ENCODE results near the gene RECK. TPM values are rescaled to one million over a fixed set of nuclear protein-coding genes. Genes with fewer than 3 reads are reported as not detected.
A peak's percentile ranks its signal among the peaks of the same experiment; 100 is the strongest.

Gene RECK
- total and polyA plus RNA-seq, 8 donors: 18.5 to 23.7 (median 22.6) TPM

GRCh38 chr9:36137392-36138004 is 100.8 kb downstream of the RECK start:
- Histone ChIP-seq H3K27me3 (peaks cover 0 to 13% of the 10 kb centered on the region in 2 donors), H3K27ac (peak overlapping the region; percentile 75 to 91), H3K4me3 (peak overlapping the region; percentile 58 to 71), H3K36me3 (peaks cover 0 to 7% of the 10 kb centered on the region in 2 donors), H3K4me1 (peaks cover 10 to 68% of the 10 kb centered on the region in 2 donors), H3K9me3 (no peaks in the 10 kb centered on the region)
- ATAC-seq (no peak), DNase-seq (peak in 2 of 4 donors; percentile 43 to 84)
- intact Hi-C loops (cut with DNase I): no loop called here
- TF ChIP-seq CTCF (IDR thresholded peaks at IDR 0.05): no peak

- Histone ChIP-seq H3K4me1 (peaks cover 18 to 78% of the 10 kb centered on the region in 2 donors), H3K9me3 (no peaks in the 10 kb centered on the region), H3K27ac (peak overlapping the region in 1 of 2 donors; percentile 91), H3K36me3 (peaks cover 0 to 7% of the 10 kb centered on the region in 2 donors), H3K27me3 (peaks cover 0 to 13% of the 10 kb centered on the region in 2 donors), H3K4me3 (peak overlapping the region in 1 of 2 donors; percentile 58)
- TF ChIP-seq CTCF (IDR thresholded peaks at IDR 0.05): no peak
- DNase-seq: no peak
- no peak for ATAC-seq
- intact Hi-C loops (cut with DNase I): no loop called here
These were observed 101.8 kb downstream of the RECK start for GRCh38 chr9:36138496-36138895.

GRCh38 chr9:36138901-36139300 is 102.2 kb downstream of the RECK start:
- Histone ChIP-seq H3K27ac (peak overlapping the region in 1 of 2 donors; percentile 91), H3K36me3 (peaks cover 0 to 7% of the 10 kb centered on the region in 2 donors), H3K27me3 (peaks cover 0 to 13% of the 10 kb centered on the region in 2 donors), H3K4me1 (peaks cover 18 to 82% of the 10 kb centered on the region in 2 donors), H3K4me3 (peak overlapping the region in 1 of 2 donors; percentile 58), H3K9me3 (no peaks in the 10 kb centered on the region)
- no peak for DNase-seq
- intact Hi-C loops (cut with DNase I): no loop called here
- no peak for TF ChIP-seq CTCF (IDR thresholded peaks at IDR 0.05)
- ATAC-seq: no peak

- no peaks in the 10 kb centered on the region for H3K9me3 ChIP-seq
- ATAC-seq (no peak), DNase-seq (peak in 1 of 4 donors; percentile 42)
- peaks cover 0 to 13% of the 10 kb centered on the region in 2 donors for H3K27me3 ChIP-seq
- peak overlapping the region; percentile 34 to 91 for H3K27ac ChIP-seq
- peaks cover 18 to 96% of the 10 kb centered on the region in 2 donors for H3K4me1 ChIP-seq
- intact Hi-C loops (cut with DNase I): no loop called here
- H3K4me3 ChIP-seq: peak overlapping the region in 1 of 2 donors; percentile 21
- H3K36me3 ChIP-seq: peaks cover 0 to 7% of the 10 kb centered on the region in 2 donors
- TF ChIP-seq CTCF (IDR thresholded peaks at IDR 0.05): no peak
These were observed 103.7 kb downstream of the RECK start for GRCh38 chr9:36140086-36141084.

- peaks cover 0 to 16% of the 10 kb centered on the region in 2 donors for H3K36me3 ChIP-seq
- H3K27ac ChIP-seq: peak overlapping the region in 1 of 2 donors; percentile 91
- peaks cover 0 to 5% of the 10 kb centered on the region in 2 donors for H3K27me3 ChIP-seq
- no peak for TF ChIP-seq CTCF (IDR thresholded peaks at IDR 0.05)
- peaks cover 18 to 96% of the 10 kb centered on the region in 2 donors for H3K4me1 ChIP-seq
- intact Hi-C loops (cut with DNase I): no loop called here
- ATAC-seq (no peak), DNase-seq (peak in 1 of 4 donors; percentile 75)
- no peaks in the 10 kb centered on the region for H3K9me3 ChIP-seq
- H3K4me3 ChIP-seq: no peak overlapping the region
These were observed 104.6 kb downstream of the RECK start for GRCh38 chr9:36141288-36141687.

Data from left lung (tissue), 10 donors.